Left colon (tissue), 2 donors: Measurements from ENCODE around the gene HOXB1. TPM values are rescaled to one million over a fixed set of nuclear protein-coding genes. Genes with fewer than 3 reads are reported as not detected.
"Not testable (repeated sequence)": the region's sequence is repeated elsewhere in the genome, so short reads cannot be mapped to it uniquely, and the experiment has no call there.

Experiments
- ATAC-seq: fragments of 200-7000 bp; cut with Tn5 transposase; one replicate; pipeline ENCODE4 v1.9.1; 2020; ENCODE audit warnings: mild to moderate bottlenecking, moderate library complexity
- DNase-seq, 2 donors: peaks; one replicate each; pipeline ENCODE4 v3.0.0-alpha.2; 2020
- intact Hi-C, 2 donors: fragments of 100-400 bp; cut with DNase I in 1 of 2; cut with micrococcal nuclease in 1 of 2; formaldehyde crosslinking; loops; one replicate each; pipeline versions ENCODE4 v1.11.2 to v1.14.0; 2022; cut with DNase I, micrococcal nuclease
- total RNA-seq, 2 donors: library from RNA; stranded (reverse); fragmentation: NEBNext Ultra II Directional; extraction: Animal tissue kit (Norgen Biotek cat#: 25700); gene quantifications; one replicate each; pipeline ENCODE4 v1.2.1, GENCODE V29; 2021
- donor health status: DM: no; HTN: no; CAD: no.
- donor health status: DM: yes; HTN: yes; CAD: no.

The HOXB1 gene
- total RNA-seq, 2 donors from 2014 or later = not detected

GRCh38 chr17:48488548-48489106, 42.2 kb downstream of the HOXB1 start:
- intact Hi-C loops = no loop called here
- no peak for ATAC-seq
- DNase-seq = no peak

- ATAC-seq (no peak), DNase-seq (no peak)
- intact Hi-C loops = no loop called here
Measured at GRCh38 chr17:48487221-48487620, 43.6 kb downstream of the HOXB1 start.

GRCh38 chr17:48486557-48486956, 44.3 kb downstream of the HOXB1 start:
- no peak for ATAC-seq
- DNase-seq = no peak
- intact Hi-C loops = no loop called here

GRCh38 chr17:48484850-48485249, 46.0 kb downstream of the HOXB1 start:
- DNase-seq (no peak), ATAC-seq (no peak)
- intact Hi-C loops = no loop called here

GRCh38 chr17:48484256-48484655, 46.6 kb downstream of the HOXB1 start:
- no peak for DNase-seq
- ATAC-seq = no peak
- intact Hi-C loops = no loop called here

- no peak for DNase-seq
- intact Hi-C loops = no loop called here
- ATAC-seq = no peak
Measured at GRCh38 chr17:48483471-48484131, 47.2 kb downstream of the HOXB1 start.

- intact Hi-C loops = no loop called here
- ATAC-seq = no peak
- no peak for DNase-seq
Measured at GRCh38 chr17:48483004-48483403, 47.8 kb downstream of the HOXB1 start.

- intact Hi-C loops, ATAC-seq, DNase-seq: not testable (repeated sequence)
Measured at GRCh38 chr17:48482301-48482700, 48.5 kb downstream of the HOXB1 start.

- DNase-seq = no peak
- intact Hi-C loops = no loop called here
- no peak for ATAC-seq
Measured at GRCh38 chr17:48479014-48479402, 51.8 kb downstream of the HOXB1 start.

Other genes with a start within 250 kb of the HOXB1 start
- 1 to 10 TPM; 1.2 to 2.5 TPM for gene SKAP1, start 100.8 kb downstream of the HOXB1 start, total RNA-seq
- gene HOXB2, start 14.1 kb upstream of the HOXB1 start, total RNA-seq = 1 to 10 TPM; 2.5 to 7.0 TPM
- gene HOXB4, start 47.3 kb upstream of the HOXB1 start, total RNA-seq = 1 to 10 TPM; 3.0 to 3.9 TPM
- gene HOXB3, start 59.2 kb upstream of the HOXB1 start, total RNA-seq = 10 to 100 TPM; 35.8 to 41.9 TPM
- gene HOXB5, start 62.8 kb upstream of the HOXB1 start, total RNA-seq = 10 to 100 TPM; 14.5 to 16.4 TPM
- gene HOXB6, start 74.0 kb upstream of the HOXB1 start, total RNA-seq = 10 to 100 TPM; 39.3 to 43.3 TPM
- 10 to 100 TPM; 26.6 to 30.2 TPM for gene HOXB7, start 80.0 kb upstream of the HOXB1 start, total RNA-seq
- 1 to 10 TPM; 6.3 TPM for gene HOXB8, start 84.3 kb upstream of the HOXB1 start, total RNA-seq
- 10 to 100 TPM; 35.9 to 59.2 TPM for gene HOXB9, start 95.3 kb upstream of the HOXB1 start, total RNA-seq
- gene PRAC1, start 191.5 kb upstream of the HOXB1 start, total RNA-seq = 100 to 1,000 TPM; 200 to 261 TPM
- 10 to 100 TPM; 10.1 to 11.7 TPM for gene PRAC2, start 192.2 kb upstream of the HOXB1 start, total RNA-seq
- 10 to 100 TPM; 39.4 to 88.0 TPM for gene HOXB13, start 197.7 kb upstream of the HOXB1 start, total RNA-seq